ENCODE measurements around the gene TRHDE.

- TF ChIP-seq CTCF (IDR thresholded peaks at IDR 0.05): no peak
- no peak for TF ChIP-seq POLR2A (IDR thresholded peaks at IDR 0.05)
These were observed 94.1 kb downstream of the TRHDE start for GRCh38 chr12:72366255-72366654.

Measured in vagina (tissue), 2 donors.